WERI-Rb-1 (cell line): Measurements from ENCODE around the gene TBL1XR1.
"Not testable (repeated sequence)": the region's sequence is repeated elsewhere in the genome, so short reads cannot be mapped to it uniquely, and the experiment has no call there.

Source experiments
- DNase-seq: peaks from one replicate; pipeline ENCODE4 v3.0.0-alpha.2; 2020
- H3K27ac ChIP-seq: fragments of 250-450 bp; sonication (Bioruptor Pico); 2 replicates; pipeline ENCODE4 v1.5.1; 2020; ENCODE audit warnings: mild to moderate bottlenecking, moderate library complexity
- H3K27me3 ChIP-seq: fragments of 250-450 bp; sonication (Bioruptor Pico); 2 replicates; pipeline ENCODE4 v1.5.1; 2021; ENCODE audit warnings: mild to moderate bottlenecking, low read depth, moderate library complexity; ENCODE audit not compliant: insufficient read depth, severe bottlenecking
- H3K36me3 ChIP-seq: fragments of 250-450 bp; sonication (Bioruptor Pico); 2 replicates; pipeline ENCODE4 v1.5.1; 2020; ENCODE audit warnings: mild to moderate bottlenecking, moderate library complexity
- H3K4me3 ChIP-seq: 2 replicates; pipeline ENCODE4 v1.5.1; 2011; ENCODE audit warnings: low read depth, mild to moderate bottlenecking, control low read depth, low read length
- H3K9me3 ChIP-seq: fragments of 250-450 bp; sonication (Bioruptor Pico); 2 replicates; pipeline ENCODE4 v1.5.1; 2021; ENCODE audit warnings: mild to moderate bottlenecking, moderate library complexity; ENCODE audit not compliant: severe bottlenecking
- CTCF ChIP-seq: IDR thresholded peaks from 2 replicates; pipeline ENCODE4 v1.5.1; 2011; ENCODE audit warnings: low read depth, mild to moderate bottlenecking, control low read depth, inconsistent platforms, low read length

The TBL1XR1 gene

GRCh38 chr3:177005718-177006405 lies 191.4 kb downstream of the TBL1XR1 start:
- no peak for TF ChIP-seq CTCF

GRCh38 chr3:177000159-177000558 lies 197.1 kb downstream of the TBL1XR1 start:
- H3K4me3 ChIP-seq, H3K9me3 ChIP-seq, DNase-seq, H3K36me3 ChIP-seq, H3K27me3 ChIP-seq, H3K27ac ChIP-seq: not testable (repeated sequence)

More at GRCh38 chr3:177005718-177006405, 191.4 kb downstream of the TBL1XR1 start:
- no peaks in the 10 kb centered on the region for H3K27me3 ChIP-seq
- no peak overlapping the region for H3K4me3 ChIP-seq
- peaks cover 6% of the 10 kb centered on the region for H3K9me3 ChIP-seq
- DNase-seq: no peak
- H3K36me3 ChIP-seq: no peaks in the 10 kb centered on the region
- no peak overlapping the region for H3K27ac ChIP-seq

GRCh38 chr3:176995946-176996345 lies 201.3 kb downstream of the TBL1XR1 start:
- H3K27ac ChIP-seq: no peak overlapping the region
- TF ChIP-seq CTCF: no peak
- H3K27me3 ChIP-seq: no peaks in the 10 kb centered on the region
- peaks cover 8% of the 10 kb centered on the region for H3K9me3 ChIP-seq
- no peak overlapping the region for H3K4me3 ChIP-seq
- no peak for DNase-seq
- no peaks in the 10 kb centered on the region for H3K36me3 ChIP-seq

GRCh38 chr3:176994891-176995781 lies 202.1 kb downstream of the TBL1XR1 start:
- Histone ChIP-seq H3K27ac (no peak overlapping the region), H3K36me3 (no peaks in the 10 kb centered on the region), H3K27me3 (no peaks in the 10 kb centered on the region), H3K9me3 (peaks cover 8% of the 10 kb centered on the region), H3K4me3 (no peak overlapping the region)
- no peak for DNase-seq
- no peak for TF ChIP-seq CTCF

- Histone ChIP-seq H3K4me3 (no peak overlapping the region), H3K27ac (no peak overlapping the region), H3K36me3 (no peaks in the 10 kb centered on the region), H3K9me3 (peaks cover 8% of the 10 kb centered on the region), H3K27me3 (no peaks in the 10 kb centered on the region)
- no peak for TF ChIP-seq CTCF
- no peak for DNase-seq
Measured at GRCh38 chr3:176994393-176994792, 202.9 kb downstream of the TBL1XR1 start.

- no peak for DNase-seq
- Histone ChIP-seq H3K9me3 (peaks cover 8% of the 10 kb centered on the region), H3K27ac (no peak overlapping the region), H3K4me3 (no peak overlapping the region), H3K36me3 (no peaks in the 10 kb centered on the region), H3K27me3 (no peaks in the 10 kb centered on the region)
- TF ChIP-seq CTCF: no peak
Measured at GRCh38 chr3:176992978-176993377, 204.3 kb downstream of the TBL1XR1 start.
